HUES48 (cell line): ENCODE data around the gene RB1.

Source experiments
- H3K27ac ChIP-seq: one replicate; pipeline ENCODE4 v1.7.0; 2013; ENCODE audit warnings: low read depth, low read length, inconsistent platforms
- H3K27me3 ChIP-seq: 2 replicates; pipeline ENCODE4 v1.6.1; 2013; ENCODE audit warnings: mild to moderate bottlenecking, low read length; ENCODE audit not compliant: control insufficient read depth, insufficient read depth
- H3K36me3 ChIP-seq: 2 replicates; pipeline ENCODE4 v1.6.1; 2013; ENCODE audit warnings: low read length; ENCODE audit not compliant: control insufficient read depth, insufficient read depth
- H3K4me1 ChIP-seq: 2 replicates; pipeline ENCODE4 v1.6.1; 2013; ENCODE audit warnings: mild to moderate bottlenecking, low read length; ENCODE audit not compliant: control insufficient read depth, insufficient read depth
- H3K4me3 ChIP-seq: 2 replicates; pipeline ENCODE4 v1.5.1; 2013; ENCODE audit warnings: mild to moderate bottlenecking, low read depth, low read length
- H3K9ac ChIP-seq: 2 replicates; pipeline ENCODE4 v1.6.1; 2013; ENCODE audit warnings: mild to moderate bottlenecking, low read depth, low read length, moderate library complexity
- H3K9me3 ChIP-seq: 2 replicates; pipeline ENCODE4 v1.6.1; 2013; ENCODE audit warnings: low read length; ENCODE audit not compliant: control insufficient read depth, insufficient read depth

Gene RB1

DNA sequence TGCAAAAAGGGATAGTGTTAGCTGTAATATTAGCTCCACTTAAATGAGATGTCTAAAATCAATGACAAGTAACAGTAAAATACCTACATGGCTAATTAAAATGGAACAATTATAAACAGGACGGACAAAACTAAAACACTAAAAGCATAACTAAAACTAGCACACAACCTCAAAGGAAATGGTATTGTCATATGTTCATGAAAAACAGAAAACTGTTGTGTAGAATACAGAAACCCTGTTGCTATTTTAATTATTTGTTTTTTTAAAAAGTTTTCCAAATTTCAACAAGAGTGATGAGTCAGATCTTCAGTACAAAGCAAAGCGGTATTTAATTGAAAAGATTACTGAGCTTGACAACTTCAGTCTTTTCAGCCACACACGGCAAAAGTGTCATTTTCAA, 225.2 kb downstream of the RB1 start:
- Histone ChIP-seq H3K27me3 (no peaks in the 10 kb centered on the region), H3K4me3 (no peak overlapping the region), H3K27ac (no peak overlapping the region), H3K9ac (no peak overlapping the region), H3K36me3 (no peaks in the 10 kb centered on the region), H3K9me3 (no peaks in the 10 kb centered on the region), H3K4me1 (peaks cover 12% of the 10 kb centered on the region)

DNA sequence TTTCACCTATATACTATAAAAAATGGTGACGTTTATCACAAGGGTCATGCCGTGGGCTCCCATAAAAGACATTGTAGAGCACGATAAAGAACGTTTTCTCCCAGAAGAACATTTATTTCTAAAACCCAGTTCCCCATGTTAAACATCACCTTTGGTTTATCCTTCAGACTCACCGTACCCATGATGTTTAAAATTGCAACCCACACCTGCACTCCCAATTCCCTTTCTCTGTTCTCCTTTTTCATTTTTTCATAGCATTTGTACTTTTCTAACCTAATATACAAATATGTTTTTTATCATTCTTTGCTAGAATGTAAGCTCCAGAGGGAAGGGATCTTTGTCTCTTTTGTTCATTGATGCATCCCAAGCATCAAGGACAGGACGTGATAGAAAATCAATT, 227.3 kb downstream of the RB1 start:
- Histone ChIP-seq H3K27ac (no peak overlapping the region), H3K4me3 (no peak overlapping the region), H3K36me3 (no peaks in the 10 kb centered on the region), H3K4me1 (peaks cover 14% of the 10 kb centered on the region), H3K27me3 (no peaks in the 10 kb centered on the region), H3K9ac (no peak overlapping the region), H3K9me3 (no peaks in the 10 kb centered on the region)
